HG03378 (cell line): ENCODE measurements around the gene DIAPH1.
A peak's percentile ranks its signal among the peaks of the same experiment; 100 is the strongest.

ENCODE experiments used
- ATAC-seq: cut with Tn5 transposase; IDR thresholded peaks from one replicate; pipeline ENCODE4 v1.9.1; 2021; ENCODE audit warnings: mild to moderate bottlenecking, moderate library complexity; ENCODE audit not compliant: unreplicated experiment

DIAPH1 gene

GRCh38 chr5:141565826-141566570, 52.8 kb downstream of the DIAPH1 start:
- no peak for ATAC-seq

GRCh38 chr5:141564216-141564692, 54.5 kb downstream of the DIAPH1 start:
- peak; percentile 93 for ATAC-seq

GRCh38 chr5:141560725-141561483, 57.9 kb downstream of the DIAPH1 start:
- ATAC-seq, result no peak

- ATAC-seq, result no peak
Measured at GRCh38 chr5:141560151-141560550, 58.6 kb downstream of the DIAPH1 start.

GRCh38 chr5:141559461-141559860, 59.3 kb downstream of the DIAPH1 start:
- ATAC-seq, result no peak

GRCh38 chr5:141558150-141558549, 60.6 kb downstream of the DIAPH1 start:
- ATAC-seq, result no peak

GRCh38 chr5:141557681-141558136, 61.1 kb downstream of the DIAPH1 start:
- peak; percentile 68 for ATAC-seq

GRCh38 chr5:141547921-141548320, 70.9 kb downstream of the DIAPH1 start:
- ATAC-seq, result no peak

GRCh38 chr5:141547488-141547887, 71.3 kb downstream of the DIAPH1 start:
- ATAC-seq, result no peak

- no peak for ATAC-seq
Measured at GRCh38 chr5:141543053-141543452, 75.7 kb downstream of the DIAPH1 start.

- no peak for ATAC-seq
Measured at GRCh38 chr5:141534492-141535213, 84.1 kb downstream of the DIAPH1 start.

GRCh38 chr5:141533897-141534296, 84.9 kb downstream of the DIAPH1 start:
- ATAC-seq, result no peak

- no peak for ATAC-seq
Measured at GRCh38 chr5:141532726-141533125, 86.1 kb downstream of the DIAPH1 start.

GRCh38 chr5:141529873-141530272, 88.9 kb downstream of the DIAPH1 start:
- peak; percentile 32 for ATAC-seq

GRCh38 chr5:141529002-141529401, 89.8 kb downstream of the DIAPH1 start:
- ATAC-seq, result peak; percentile 31

GRCh38 chr5:141528291-141528984, 90.4 kb downstream of the DIAPH1 start:
- ATAC-seq, result no peak

- ATAC-seq, result no peak
Measured at GRCh38 chr5:141527426-141527825, 91.4 kb downstream of the DIAPH1 start.

- no peak for ATAC-seq
Measured at GRCh38 chr5:141525653-141526052, 93.1 kb downstream of the DIAPH1 start.

- peak; percentile 80 for ATAC-seq
Measured at GRCh38 chr5:141524604-141525597, 93.9 kb downstream of the DIAPH1 start.

- no peak for ATAC-seq
Measured at GRCh38 chr5:141523991-141524390, 94.8 kb downstream of the DIAPH1 start.
